Dermis microvascular lymphatic vessel endothelial cell (primary cell): Measurements from ENCODE around the gene MEF2C. TPM values are rescaled to one million over a fixed set of nuclear protein-coding genes. Genes with fewer than 3 reads are reported as not detected.

Source experiments
- DNase-seq, 2 donors: peaks; one replicate each; pipeline versions ENCODE4 v3.0.0 to v3.0.0-alpha.2; 2010; ENCODE audit warnings: low read depth in 2 of 2
- total RNA-seq: library from RNA; depleted of rRNA; stranded (reverse); fragments of >200 nt; gene quantifications from 2 replicates; pipeline ENCODE4 v1.2.1, GENCODE V29; 2014

The MEF2C gene
- total RNA-seq, 1 donor from 2014 or later, result 118 TPM

GRCh38 chr5:88829054-88829453, 53.9 kb downstream of the MEF2C start:
- peak in 1 of 2 donors; percentile 48 for DNase-seq

- DNase-seq, result peak in 1 of 2 donors; percentile 52
Observed at GRCh38 chr5:88827997-88828396, 55.0 kb downstream of the MEF2C start.

DNA sequence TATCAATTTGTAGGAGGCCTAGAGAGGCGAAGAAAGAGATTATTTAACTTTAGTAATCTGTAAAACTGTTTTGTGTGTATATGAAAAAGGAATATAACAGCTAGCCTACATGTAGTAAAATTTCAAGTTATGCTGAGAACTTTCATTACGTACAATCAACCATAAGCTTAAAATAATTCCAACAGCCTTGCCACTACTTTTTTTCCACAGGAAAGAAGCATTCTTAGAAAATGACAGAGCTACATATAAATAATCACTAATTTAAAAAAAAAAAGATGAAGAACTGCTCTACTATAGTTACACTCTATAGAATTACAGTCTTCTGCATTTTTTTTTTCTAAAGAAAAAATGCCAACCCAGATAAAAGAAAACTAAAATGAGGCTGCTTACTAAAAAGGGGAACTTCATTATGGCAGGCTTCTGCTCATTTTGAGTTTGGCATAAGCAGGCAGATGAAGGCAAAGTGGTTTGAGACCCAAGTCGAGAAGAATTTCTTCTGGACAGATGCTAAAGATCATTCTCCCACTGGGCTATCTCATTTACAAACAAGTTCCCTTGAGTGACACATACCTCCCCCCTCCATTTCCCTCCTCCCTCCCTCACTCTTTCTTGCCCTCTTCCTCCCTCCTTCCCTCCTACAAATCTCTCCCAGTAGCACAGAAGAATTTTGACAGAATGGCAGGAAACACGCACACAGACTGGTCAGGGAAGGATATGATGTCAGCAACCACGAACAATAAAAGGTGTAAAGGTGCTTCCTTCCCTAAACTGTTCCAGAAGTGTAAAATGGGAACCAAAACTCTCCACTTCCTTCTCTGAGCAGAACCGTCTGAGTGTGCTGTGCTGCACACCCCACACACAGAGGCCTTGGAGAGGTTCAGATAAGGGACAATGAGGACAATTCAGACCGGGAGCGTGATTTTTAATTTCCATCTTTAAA, 56.1 kb downstream of the MEF2C start:
- peak; percentile 98 to 99 for DNase-seq

GRCh38 chr5:88825584-88826315, 57.2 kb downstream of the MEF2C start:
- DNase-seq, result peak in 1 of 2 donors; percentile 70

- DNase-seq, result peak; percentile 94 to 96
Observed at GRCh38 chr5:88824892-88825583, 57.9 kb downstream of the MEF2C start.

- no peak for DNase-seq
Observed at GRCh38 chr5:88824141-88824540, 58.8 kb downstream of the MEF2C start.

DNA sequence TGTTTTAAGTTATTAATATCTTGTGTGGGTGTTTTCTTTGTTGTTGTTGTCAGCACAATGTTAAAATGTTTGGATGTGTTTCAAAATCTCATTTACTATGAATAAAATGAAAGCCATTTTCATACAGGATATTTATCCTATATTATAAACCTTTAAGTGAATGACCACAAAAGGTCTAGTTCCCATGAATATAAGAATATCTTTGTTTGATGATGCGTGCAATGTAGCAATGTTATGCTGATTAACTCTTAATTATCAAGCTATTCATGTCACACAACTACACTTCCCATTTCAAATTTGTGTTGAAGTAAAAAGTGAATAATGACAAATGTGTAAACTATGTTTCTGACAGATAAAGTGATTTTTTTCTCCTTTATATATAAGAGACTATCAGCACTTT, 59.8 kb downstream of the MEF2C start:
- no peak for DNase-seq

GRCh38 chr5:88821161-88821560, 61.8 kb downstream of the MEF2C start:
- DNase-seq, result no peak

GRCh38 chr5:88820581-88820980, 62.4 kb downstream of the MEF2C start:
- no peak for DNase-seq

DNA sequence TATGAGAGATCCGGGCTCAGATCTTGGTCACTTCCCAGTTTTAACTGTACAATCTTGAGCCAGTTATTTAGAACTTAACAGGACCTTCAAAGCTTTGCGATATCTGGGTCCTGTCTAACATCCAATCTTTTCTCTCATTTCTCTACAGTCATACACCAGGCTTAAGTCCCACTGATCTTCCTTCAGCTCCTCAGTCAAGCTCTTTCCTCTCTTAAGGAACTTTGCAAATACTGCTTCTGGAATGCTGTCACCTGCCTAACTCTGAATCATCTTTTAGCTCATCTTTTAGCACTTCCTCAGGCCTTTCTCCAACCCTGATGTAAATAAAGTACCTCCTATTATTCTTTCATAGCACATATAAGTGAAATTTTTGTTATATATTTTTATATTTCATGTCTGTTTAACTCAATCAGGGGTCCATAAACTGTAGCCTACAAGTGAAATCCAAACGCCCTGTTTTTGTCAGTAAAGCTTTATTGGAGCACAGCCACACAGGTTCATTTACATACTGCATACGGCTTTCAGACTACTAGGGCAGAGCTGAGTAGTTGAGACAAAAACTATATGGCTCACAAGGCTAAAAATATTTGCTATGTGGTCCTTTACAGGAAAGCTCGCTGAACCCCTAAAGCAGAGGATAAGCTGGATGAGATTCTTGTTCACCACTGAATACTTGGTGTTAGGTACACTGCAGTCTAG, 63.5 kb downstream of the MEF2C start:
- DNase-seq, result no peak

DNA sequence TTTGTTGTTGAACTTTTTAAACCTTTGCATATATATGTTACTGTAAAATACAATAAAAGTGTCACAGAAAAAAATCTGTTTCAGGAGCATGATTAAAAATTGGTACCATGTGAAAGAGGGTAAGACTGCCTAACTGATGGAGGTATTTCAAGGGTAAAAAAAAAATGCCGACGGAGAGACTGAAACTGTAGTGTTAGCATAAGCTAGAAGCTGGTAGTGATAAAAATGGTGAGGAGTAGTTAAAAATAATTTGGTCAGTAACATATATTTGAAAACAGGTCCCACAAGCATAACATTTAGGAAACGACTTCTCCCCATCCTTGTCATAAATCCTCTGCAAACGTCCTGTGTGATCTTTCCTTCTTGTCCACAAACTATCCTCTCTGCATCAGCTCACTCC, 64.7 kb downstream of the MEF2C start:
- no peak for DNase-seq

DNA sequence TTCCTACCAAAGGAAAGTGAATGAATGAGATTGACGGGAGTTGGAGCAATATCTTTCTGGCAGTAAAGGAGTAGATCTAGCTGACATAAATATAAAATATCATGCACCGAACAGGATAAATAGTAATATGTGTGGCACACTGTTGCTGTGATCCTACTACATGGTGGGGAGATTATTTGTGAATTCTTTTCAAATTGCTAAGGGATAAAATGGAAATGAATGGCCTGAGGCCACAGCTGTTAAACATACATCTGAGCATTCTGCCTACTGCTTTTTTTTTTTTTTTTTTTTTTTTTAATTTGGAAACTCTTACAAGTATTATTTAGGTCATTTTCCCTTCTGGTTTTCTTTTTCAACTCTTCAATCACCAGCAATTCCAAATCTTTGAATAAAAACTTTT, 66.8 kb downstream of the MEF2C start:
- DNase-seq, result no peak

GRCh38 chr5:88815050-88815789, 67.8 kb downstream of the MEF2C start:
- peak; percentile 90 to 94 for DNase-seq

- peak; percentile 89 to 90 for DNase-seq
Observed at GRCh38 chr5:88813805-88814575, 69.0 kb downstream of the MEF2C start.

DNA sequence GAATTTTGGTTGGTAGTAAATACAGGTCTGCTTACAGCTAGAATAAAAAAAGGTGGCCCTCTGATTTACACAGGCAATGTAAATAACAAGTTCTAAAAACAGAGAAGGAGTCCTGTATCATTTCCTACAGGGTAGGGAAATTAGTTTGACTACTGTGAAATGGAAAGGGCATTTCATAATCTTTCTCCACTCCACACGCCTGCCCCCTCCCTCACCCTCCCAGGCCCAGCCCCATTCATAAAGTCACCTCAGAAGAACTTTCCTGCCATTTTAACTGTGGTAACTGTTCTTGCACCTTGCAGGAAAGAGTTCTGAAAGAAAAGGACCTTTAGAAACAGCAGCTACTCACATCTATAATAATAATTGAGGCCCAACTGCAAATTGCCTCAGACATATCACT, 69.7 kb downstream of the MEF2C start:
- DNase-seq, result no peak

DNA sequence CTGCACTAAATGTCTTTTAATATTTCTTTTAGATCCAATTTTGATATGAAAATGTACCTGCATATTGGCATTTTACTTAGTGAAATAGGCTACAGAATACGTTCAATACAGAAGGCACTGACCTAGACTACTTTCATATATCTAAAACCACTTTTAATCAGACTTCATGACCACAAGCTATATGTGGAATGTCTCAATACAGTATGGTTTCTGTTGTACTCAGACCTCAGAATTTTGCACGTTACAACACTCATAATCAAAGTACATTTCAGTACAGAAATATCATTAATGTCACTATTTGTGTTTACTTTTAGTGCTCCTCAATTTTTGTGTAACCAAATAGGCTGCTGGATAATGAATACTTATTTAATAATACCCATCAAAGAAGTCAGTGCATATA, 74.8 kb downstream of the MEF2C start:
- no peak for DNase-seq

DNA sequence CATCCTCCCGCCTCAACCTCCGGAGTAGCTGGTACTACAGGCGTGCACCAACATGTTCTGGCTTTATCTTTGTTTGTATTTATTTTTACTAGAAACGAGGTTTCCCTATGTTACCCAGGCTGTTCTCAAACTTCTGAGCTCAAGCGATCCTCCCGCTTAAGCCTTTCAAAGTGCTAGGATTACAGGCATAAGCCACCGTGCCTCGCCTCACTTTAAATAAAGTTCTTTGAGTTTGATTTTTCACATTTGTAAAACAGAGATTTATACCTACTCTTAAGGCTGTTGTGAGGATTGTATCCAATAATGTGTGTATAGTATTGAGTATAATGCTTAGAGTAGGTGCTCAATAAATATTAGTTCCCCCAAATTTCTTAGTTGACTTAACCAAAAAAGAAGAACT, 75.7 kb downstream of the MEF2C start:
- no peak for DNase-seq

GRCh38 chr5:88806338-88806737, 76.6 kb downstream of the MEF2C start:
- no peak for DNase-seq

DNA sequence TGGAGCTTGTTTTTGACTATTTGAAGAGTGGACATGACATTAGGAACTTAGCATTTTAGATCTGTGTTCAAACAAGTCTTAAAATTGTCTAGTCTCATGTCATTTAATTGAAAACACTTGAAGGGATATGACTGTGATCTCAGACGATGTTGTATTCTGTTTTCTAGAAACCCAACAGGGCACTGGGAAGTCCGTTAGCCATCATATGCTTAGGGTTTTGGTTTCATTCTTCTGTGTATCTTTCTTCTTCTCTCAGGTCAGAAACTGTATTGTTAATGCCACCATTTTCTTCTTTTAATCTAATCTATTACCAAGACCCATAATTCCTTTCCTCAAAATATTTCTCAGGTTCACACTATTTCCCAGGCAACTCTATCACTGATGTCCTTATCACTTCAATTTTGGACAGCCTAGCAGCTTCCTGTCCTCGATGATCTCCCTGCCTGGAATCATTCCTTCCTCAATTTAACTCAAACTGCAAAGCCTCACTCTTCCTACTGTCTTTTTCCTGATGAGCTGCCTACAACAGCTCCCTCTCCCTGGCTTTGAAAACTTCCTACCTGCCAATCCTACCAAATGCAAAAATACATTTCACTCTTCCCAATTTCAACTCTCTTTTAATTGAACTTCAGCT, 77.7 kb downstream of the MEF2C start:
- DNase-seq, result no peak
